IMR-90 (cell line): Measurements from ENCODE around the gene FAAP100. TPM values are rescaled to one million over a fixed set of nuclear protein-coding genes. Genes with fewer than 3 reads are reported as not detected.

Source experiments
- ATAC-seq: fragments of 200-7000 bp; cut with Tn5 transposase; 2 replicates; pipeline ENCODE4 v1.9.1; 2020; ENCODE audit warnings: low read depth, mild to moderate bottlenecking, moderate library complexity
- BruUV-seq: library from RNA; stranded (reverse); fragments of 400-500 nt; replicated peaks from 2 replicates; lab custom pipeline; 2021; lab: Mats Ljungman, UMichigan
- CTCF ChIA-PET: fragments of 300-600 bp; formaldehyde crosslinking; extraction: SDS; loops from one replicate; lab custom pipeline; 2021; ENCODE audit warnings: antibody characterized with exemption; lab: Yijun Ruan, JAX
- POLR2A ChIA-PET: fragments of 300-600 bp; sonication (Branson Sonifier 250); formaldehyde crosslinking; loops from one replicate; lab custom pipeline; 2022; ENCODE audit warnings: antibody characterized with exemption; ENCODE audit not compliant: unreplicated experiment; lab: Charles Lee
- DNase-seq: peaks from one replicate; pipeline ENCODE4 v3.0.0; 2013
- H2AFZ ChIP-seq: replicated peaks from 2 replicates; pipeline ENCODE3; 2013; ENCODE audit warnings: low read length, mild to moderate bottlenecking; ENCODE audit not compliant: poor library complexity
- H2AK5ac ChIP-seq: 2 replicates; pipeline ENCODE4 v1.6.1; 2013; ENCODE audit warnings: low read depth, low read length, inconsistent platforms
- H2AK9ac ChIP-seq: replicated peaks from 2 replicates; pipeline ENCODE3; 2013; ENCODE audit warnings: mild to moderate bottlenecking, low read depth, low read length, moderate library complexity; ENCODE audit not compliant: poor library complexity
- H2BK120ac ChIP-seq: 2 replicates; pipeline ENCODE4 v1.6.1; 2013; ENCODE audit warnings: low read depth, low read length, inconsistent platforms
- H2BK15ac ChIP-seq: 3 replicates; pipeline ENCODE4 v1.6.1; 2013; ENCODE audit warnings: low read depth, low read length, inconsistent platforms
- H2BK20ac ChIP-seq: 2 replicates; pipeline ENCODE4 v1.6.1; 2013; ENCODE audit warnings: low read depth, mild to moderate bottlenecking, inconsistent platforms, low read length, moderate library complexity
- H2BK5ac ChIP-seq: 2 replicates; pipeline ENCODE4 v1.6.1; 2013; ENCODE audit warnings: mild to moderate bottlenecking, low read depth, low read length, inconsistent platforms; ENCODE audit not compliant: poor library complexity, severe bottlenecking
- H3K14ac ChIP-seq: replicated peaks from 2 replicates; pipeline ENCODE4 v1.6.1; 2013; ENCODE audit warnings: low read depth, low read length, inconsistent platforms
- H3K18ac ChIP-seq: 2 replicates; pipeline ENCODE4 v1.6.1; 2013; ENCODE audit warnings: low read depth, low read length, control low read depth
- H3K23ac ChIP-seq: 2 replicates; pipeline ENCODE4 v1.6.1; 2013; ENCODE audit warnings: low read depth, low read length, inconsistent platforms
- H3K27ac ChIP-seq: 2 replicates; pipeline ENCODE4 v1.5.1; 2013; ENCODE audit warnings: mild to moderate bottlenecking, control low read depth, low read length; ENCODE audit not compliant: insufficient read depth
- H3K27me3 ChIP-seq: 2 replicates; pipeline ENCODE4 v1.6.1; 2013; ENCODE audit warnings: low read length; ENCODE audit not compliant: control insufficient read depth, insufficient read depth
- H3K36me3 ChIP-seq: 2 replicates; pipeline ENCODE4 v1.6.1; 2013; ENCODE audit warnings: low read length, mixed read lengths; ENCODE audit not compliant: control insufficient read depth, insufficient read depth
- H3K4ac ChIP-seq: 2 replicates; pipeline ENCODE4 v1.6.1; 2013; ENCODE audit warnings: low read depth, low read length, inconsistent platforms
- H3K4me1 ChIP-seq: 2 replicates; pipeline ENCODE4 v1.6.1; 2013; ENCODE audit warnings: low read length, mixed read lengths; ENCODE audit not compliant: control insufficient read depth, insufficient read depth
- H3K4me2 ChIP-seq: 2 replicates; pipeline ENCODE4 v1.6.1; 2013; ENCODE audit warnings: low read depth, mild to moderate bottlenecking, control low read depth, low read length, moderate library complexity
- H3K4me3 ChIP-seq: 2 replicates; pipeline ENCODE4 v1.5.1; 2013; ENCODE audit warnings: low read depth, mild to moderate bottlenecking, control low read depth, low read length, moderate library complexity; ENCODE audit not compliant: insufficient read depth
- H3K56ac ChIP-seq: 2 replicates; pipeline ENCODE4 v1.6.1; 2013; ENCODE audit warnings: low read length, inconsistent platforms; ENCODE audit not compliant: insufficient read depth; ENCODE audit errors: extremely low read depth
- H3K79me1 ChIP-seq, 2 experiments: 2 replicates each; pipeline ENCODE4 v1.6.1; 2013; ENCODE audit warnings: low read length in 2 of 2, inconsistent platforms in 1 of 2, low read depth in 1 of 2
- H3K9ac ChIP-seq: 2 replicates; pipeline ENCODE4 v1.6.1; 2013; ENCODE audit warnings: low read depth, low read length, control low read depth
- H3K9me1 ChIP-seq: 2 replicates; pipeline ENCODE4 v1.6.1; 2013; ENCODE audit warnings: low read length, inconsistent platforms; ENCODE audit not compliant: insufficient read depth
- H3K9me3 ChIP-seq: 2 replicates; pipeline ENCODE4 v1.6.1; 2013; ENCODE audit warnings: low read length; ENCODE audit not compliant: control insufficient read depth, insufficient read depth
- H4K20me1 ChIP-seq: 2 replicates; pipeline ENCODE4 v1.6.1; 2013; ENCODE audit warnings: low read length, inconsistent platforms; ENCODE audit not compliant: insufficient read depth
- H4K5ac ChIP-seq: 2 replicates; pipeline ENCODE4 v1.6.1; 2013; ENCODE audit warnings: mild to moderate bottlenecking, low read depth, low read length, control low read depth
- H4K8ac ChIP-seq, 2 experiments: 2 replicates each; pipeline ENCODE4 v1.6.1; 2013; ENCODE audit warnings: low read depth in 2 of 2, low read length in 2 of 2, control low read depth in 1 of 2, inconsistent platforms in 1 of 2
- H4K91ac ChIP-seq: 2 replicates; pipeline ENCODE4 v1.6.1; 2013; ENCODE audit warnings: low read depth, low read length, inconsistent platforms; ENCODE audit not compliant: insufficient read depth
- BHLHE40 ChIP-seq: fragments of 150-350 bp; IDR thresholded peaks from 2 replicates; pipeline ENCODE4 v1.6.1; 2016; ENCODE audit warnings: mild to moderate bottlenecking, low read depth, low read length
- CEBPB ChIP-seq: IDR thresholded peaks from 2 replicates; pipeline ENCODE4 v1.6.1; 2012; ENCODE audit warnings: low read depth, low read length, improper control_type of control experiment
- CHD1 ChIP-seq: IDR thresholded peaks from 2 replicates; pipeline ENCODE4 v1.6.1; 2012; ENCODE audit warnings: low read depth, low read length, improper control_type of control experiment
- FOS ChIP-seq: fragments of 150-350 bp; IDR thresholded peaks from 2 replicates; pipeline ENCODE4 v1.6.1; 2016; ENCODE audit warnings: low read depth, low read length
- MAFK ChIP-seq: IDR thresholded peaks from 2 replicates; pipeline ENCODE4 v1.6.1; 2012; ENCODE audit warnings: low read depth, low read length, improper control_type of control experiment
- MAZ ChIP-seq: IDR thresholded peaks from 2 replicates; pipeline ENCODE4 v1.6.1; 2012; ENCODE audit warnings: low read depth, mild to moderate bottlenecking, low read length, improper control_type of control experiment, moderate library complexity, borderline replicate concordance
- MXI1 ChIP-seq: IDR thresholded peaks from 2 replicates; pipeline ENCODE4 v1.6.1; 2012; ENCODE audit warnings: low read depth, mild to moderate bottlenecking, low read length, moderate library complexity, borderline replicate concordance
- NFE2L2 ChIP-seq: fragments of 150-350 bp; IDR thresholded peaks from 2 replicates; pipeline ENCODE4 v1.6.1; 2016; ENCODE audit warnings: low read depth, mild to moderate bottlenecking, low read length
- POLR2A ChIP-seq: IDR thresholded peaks from 2 replicates; pipeline ENCODE4 v1.6.1; 2012; ENCODE audit warnings: mild to moderate bottlenecking, low read depth, low read length
- RAD21 ChIP-seq: IDR thresholded peaks from 2 replicates; pipeline ENCODE4 v1.6.1; 2012; ENCODE audit warnings: low read length, improper control_type of control experiment
- RFX5 ChIP-seq: IDR thresholded peaks from 2 replicates; pipeline ENCODE4 v1.8.0; 2012; ENCODE audit warnings: low read depth, mild to moderate bottlenecking, low read length, moderate library complexity
- SMC3 ChIP-seq: fragments of 150-350 bp; IDR thresholded peaks from 2 replicates; pipeline ENCODE4 v1.6.1; 2016; ENCODE audit warnings: low read depth, mild to moderate bottlenecking, antibody characterized with exemption, low read length, moderate library complexity
- WGBS, 2 experiments: methylation state at CpG; one replicate each; pipeline versions ENCODE4 v1.1.5 to v1.1.7; 2013; ENCODE audit warnings: missing lambda C conversion rate in 2 of 2; ENCODE audit not compliant: insufficient read length in 1 of 2; ENCODE audit errors: extremely low coverage in 2 of 2; 5-methylcytosine and 5-hydroxymethylcytosine counted together
- dilution Hi-C: fragments of 300-500 bp; cut with HindIII; formaldehyde crosslinking; loops from one replicate; pipeline ENCODE4 v1.14.3; 2018; ENCODE audit warnings: low sequenced_read_pairs; ENCODE audit not compliant: unreplicated experiment
- in situ Hi-C: fragments of 300-500 bp; cut with MboI; formaldehyde crosslinking; loops from 3 replicates; pipeline ENCODE4 v1.14.3; 2019; ENCODE audit warnings: low sequenced_read_pairs, inconsistent platforms, mixed read lengths
- intact Hi-C: fragments of 100-400 bp; cut with micrococcal nuclease; formaldehyde crosslinking; loops from 2 replicates; pipeline ENCODE4 v1.10.0; 2022
- polyA plus RNA-seq, 3 experiments: library from polyadenylated mRNA; depleted of rRNA; stranded (reverse); fragments of >200 nt; gene quantifications; 2 replicates each; pipeline ENCODE4 v1.2.3, GENCODE V29; 2012; ENCODE audit warnings: low replicate concordance in 1 of 3
- total RNA-seq: library from RNA; depleted of rRNA; stranded (reverse); fragments of >200 nt; gene quantifications from 2 replicates; pipeline ENCODE4 v1.2.3, GENCODE V29; 2012
- TF ChIP-seq, protein P1 (sequence below): conservative IDR thresholded peaks from 2 replicates; pipeline ENCODE4 v1.5.1; 2012; ENCODE audit warnings: mild to moderate bottlenecking, low read depth, low read length, improper control_type of control experiment
- TF ChIP-seq, protein P2 (sequence below): fragments of 150-350 bp; IDR thresholded peaks from 2 replicates; pipeline ENCODE4 v1.6.1; 2017; ENCODE audit warnings: mild to moderate bottlenecking, antibody characterized with exemption, low read length, low read depth
- TF ChIP-seq, protein P3 (sequence below): fragments of 150-350 bp; IDR thresholded peaks from 2 replicates; pipeline ENCODE4 v1.6.1; 2016; ENCODE audit warnings: low read depth, mild to moderate bottlenecking, low read length, moderate library complexity, borderline replicate concordance

FAAP100 gene
- total and polyA plus RNA-seq, 2 of the 4 experiments (the other 2 are of a cell fraction) = 7.9 to 24.8 TPM

DNA sequence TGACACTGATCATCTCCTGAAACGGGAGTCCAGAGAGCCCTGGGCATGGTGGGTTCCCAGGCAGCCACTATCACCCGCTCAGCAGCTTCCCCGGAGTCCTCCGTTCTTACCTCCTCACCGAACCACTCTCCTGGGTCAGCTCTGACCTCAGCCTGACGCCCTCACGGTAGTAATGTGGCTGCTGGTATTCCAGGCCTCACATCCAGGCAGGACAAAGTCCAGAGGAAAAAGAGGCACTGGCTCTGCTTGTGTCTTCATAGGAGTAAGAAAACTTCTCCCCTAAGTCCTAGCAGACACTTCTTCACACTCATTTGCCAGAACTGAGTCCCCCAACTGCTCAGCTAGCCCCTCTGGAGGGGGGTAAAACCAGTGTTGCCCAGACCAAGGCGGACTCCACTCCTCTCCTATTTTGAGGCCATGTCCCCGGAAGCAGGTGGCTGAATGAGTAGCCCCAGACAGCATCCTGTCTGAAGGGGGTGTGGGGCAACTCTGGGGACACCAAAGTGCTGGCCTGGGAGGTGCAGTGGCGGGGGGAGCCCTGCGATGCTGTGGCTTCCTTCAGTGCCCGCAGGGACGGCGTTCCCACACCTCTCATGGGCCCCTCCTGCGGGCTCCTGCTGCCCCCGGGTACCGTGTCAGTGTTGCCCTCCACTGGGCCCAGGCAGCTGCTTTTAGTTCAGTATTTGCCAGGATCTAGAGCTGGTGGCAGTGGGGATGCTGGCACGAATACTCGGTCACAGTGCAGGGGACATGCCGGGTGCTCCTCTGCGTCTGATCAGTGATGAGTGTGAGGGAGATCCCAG lies 18.6 kb downstream of the FAAP100 start:
- Histone ChIP-seq H2BK5ac (no peak overlapping the region), H3K4ac (no peak overlapping the region), H3K9me3 (no peaks in the 10 kb centered on the region), H4K5ac (no peak overlapping the region), H4K91ac (no peak overlapping the region), H3K14ac (no peak overlapping the region), H2AK9ac (peak overlapping the region; percentile 52), H3K4me3 (no peak overlapping the region), H3K79me1 (no peaks in the 10 kb centered on the region), H3K23ac (no peak overlapping the region), H3K56ac (no peak overlapping the region), H2BK20ac (no peak overlapping the region), H3K36me3 (peaks cover 5% of the 10 kb centered on the region; the same call in 1 of the 2 replicates), H3K18ac (no peak overlapping the region), H3K9me1 (no peaks in the 10 kb centered on the region), H2AFZ (no peak overlapping the region), H2BK15ac (no peak overlapping the region), H4K8ac (no peak overlapping the region), H3K27ac (no peak overlapping the region), H3K4me2 (no peak overlapping the region), H3K4me1 (no peaks in the 10 kb centered on the region), H3K9ac (no peak overlapping the region), H3K27me3 (peaks cover 11% of the 10 kb centered on the region), H4K20me1 (peaks cover 5% of the 10 kb centered on the region; the same call in 1 of the 2 replicates), H2AK5ac (no peak overlapping the region), H2BK120ac (no peak overlapping the region)
- BruUV-seq = no TSS peak
- no peak for DNase-seq
- CTCF ChIA-PET = no interaction called here
- POLR2A ChIA-PET = no interaction called here
- intact Hi-C loops (no loop called here), in situ Hi-C loops (no loop called here), dilution Hi-C loops (no loop called here)
- WGBS, 2 experiments = 79% methylated on average over 5 of the region's 21 CpGs; no CpG with 5 or more reads in 1 of the 2 experiments
- ATAC-seq = no peak
- TF ChIP-seq BHLHE40 (no peak), MAZ (no peak), SMC3 (no peak), MXI1 (no peak), MAFK (no peak), CEBPB (no peak), RAD21 (no peak), CHD1 (no peak), FOS (no peak), NFE2L2 (no peak), POLR2A (no peak), RFX5 (no peak)
- TF ChIP-seq, protein P1, sequence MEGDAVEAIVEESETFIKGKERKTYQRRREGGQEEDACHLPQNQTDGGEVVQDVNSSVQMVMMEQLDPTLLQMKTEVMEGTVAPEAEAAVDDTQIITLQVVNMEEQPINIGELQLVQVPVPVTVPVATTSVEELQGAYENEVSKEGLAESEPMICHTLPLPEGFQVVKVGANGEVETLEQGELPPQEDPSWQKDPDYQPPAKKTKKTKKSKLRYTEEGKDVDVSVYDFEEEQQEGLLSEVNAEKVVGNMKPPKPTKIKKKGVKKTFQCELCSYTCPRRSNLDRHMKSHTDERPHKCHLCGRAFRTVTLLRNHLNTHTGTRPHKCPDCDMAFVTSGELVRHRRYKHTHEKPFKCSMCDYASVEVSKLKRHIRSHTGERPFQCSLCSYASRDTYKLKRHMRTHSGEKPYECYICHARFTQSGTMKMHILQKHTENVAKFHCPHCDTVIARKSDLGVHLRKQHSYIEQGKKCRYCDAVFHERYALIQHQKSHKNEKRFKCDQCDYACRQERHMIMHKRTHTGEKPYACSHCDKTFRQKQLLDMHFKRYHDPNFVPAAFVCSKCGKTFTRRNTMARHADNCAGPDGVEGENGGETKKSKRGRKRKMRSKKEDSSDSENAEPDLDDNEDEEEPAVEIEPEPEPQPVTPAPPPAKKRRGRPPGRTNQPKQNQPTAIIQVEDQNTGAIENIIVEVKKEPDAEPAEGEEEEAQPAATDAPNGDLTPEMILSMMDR = no peak
- TF ChIP-seq, protein P2, sequence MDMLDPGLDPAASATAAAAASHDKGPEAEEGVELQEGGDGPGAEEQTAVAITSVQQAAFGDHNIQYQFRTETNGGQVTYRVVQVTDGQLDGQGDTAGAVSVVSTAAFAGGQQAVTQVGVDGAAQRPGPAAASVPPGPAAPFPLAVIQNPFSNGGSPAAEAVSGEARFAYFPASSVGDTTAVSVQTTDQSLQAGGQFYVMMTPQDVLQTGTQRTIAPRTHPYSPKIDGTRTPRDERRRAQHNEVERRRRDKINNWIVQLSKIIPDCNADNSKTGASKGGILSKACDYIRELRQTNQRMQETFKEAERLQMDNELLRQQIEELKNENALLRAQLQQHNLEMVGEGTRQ = no peak
- TF ChIP-seq, protein P3, sequence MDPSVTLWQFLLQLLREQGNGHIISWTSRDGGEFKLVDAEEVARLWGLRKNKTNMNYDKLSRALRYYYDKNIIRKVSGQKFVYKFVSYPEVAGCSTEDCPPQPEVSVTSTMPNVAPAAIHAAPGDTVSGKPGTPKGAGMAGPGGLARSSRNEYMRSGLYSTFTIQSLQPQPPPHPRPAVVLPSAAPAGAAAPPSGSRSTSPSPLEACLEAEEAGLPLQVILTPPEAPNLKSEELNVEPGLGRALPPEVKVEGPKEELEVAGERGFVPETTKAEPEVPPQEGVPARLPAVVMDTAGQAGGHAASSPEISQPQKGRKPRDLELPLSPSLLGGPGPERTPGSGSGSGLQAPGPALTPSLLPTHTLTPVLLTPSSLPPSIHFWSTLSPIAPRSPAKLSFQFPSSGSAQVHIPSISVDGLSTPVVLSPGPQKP = no peak
